HCT116 (cell line): Measurements from ENCODE around the gene TRAF2. TPM values are rescaled to one million over a fixed set of nuclear protein-coding genes. Genes with fewer than 3 reads are reported as not detected.
"Not testable (repeated sequence)": the region's sequence is repeated elsewhere in the genome, so short reads cannot be mapped to it uniquely, and the experiment has no call there.

Source experiments
- ATAC-seq: fragments of 200-7000 bp; cut with Tn5 transposase; 2 replicates; pipeline ENCODE4 v1.9.1; 2020; ENCODE audit warnings: mild to moderate bottlenecking, moderate library complexity
- BruUV-seq: library from RNA; stranded (reverse); fragments of 400-500 nt; replicated peaks from 2 replicates; lab custom pipeline; 2021; lab: Mats Ljungman, UMichigan
- CTCF ChIA-PET: fragments of 300-600 bp; sonication (Branson Sonifier 250); formaldehyde crosslinking; loops from one replicate; lab custom pipeline; 2021; ENCODE audit warnings: antibody characterized with exemption; lab: Charles Lee
- POLR2A ChIA-PET: fragments of 300-600, 350-600 bp; sonication (Branson Sonifier 250); formaldehyde crosslinking; loops from one replicate; lab custom pipeline; 2021; ENCODE audit warnings: antibody characterized with exemption; lab: Charles Lee
- RAD21 ChIA-PET, 2 experiments: fragments of 300-600 bp; sonication (Branson Sonifier 250); formaldehyde crosslinking; loops; one replicate each; lab custom pipeline; 2023; ENCODE audit warnings: low total read pairs in 2 of 2; ENCODE audit not compliant: uncharacterized antibody in 2 of 2, unreplicated experiment in 2 of 2, low non-redundant PET in 1 of 2; lab: Charles Lee
- DNase-seq: peaks from one replicate; pipeline ENCODE4 v3.0.0-alpha.2; 2010; ENCODE audit warnings: low read depth, low spot score
- H2AFZ ChIP-seq: fragments of 200-600 bp; shearing (Covaris generic), sonication (generic); 2 replicates; pipeline ENCODE4 v1.6.1; 2017; ENCODE audit warnings: low read depth, mixed run types, mixed read lengths, antibody characterized with exemption, low read length; ENCODE audit not compliant: poor library complexity, severe bottlenecking
- H3K27ac ChIP-seq: 2 replicates; pipeline ENCODE4 v1.5.1; 2012; ENCODE audit warnings: low read depth, low read length
- H3K27me3 ChIP-seq: fragments of 200-600 bp; sonication (generic); 2 replicates; pipeline ENCODE4 v1.6.1; 2016; ENCODE audit warnings: mixed run types, low read length, mixed read lengths; ENCODE audit not compliant: insufficient read depth
- H3K36me3 ChIP-seq, 2 experiments: fragments of 200-500 bp in 1 of 2; fragments of 200-600 bp in 1 of 2; sonication (Bioruptor generic) in 1 of 2; sonication (generic) in 1 of 2; 2 replicates each; pipeline versions ENCODE4 v1.5.1 to v1.6.1; 2014 to 2016; ENCODE audit warnings: low read length in 2 of 2, inconsistent platforms in 1 of 2, mixed read lengths in 1 of 2, mixed run types in 1 of 2; ENCODE audit not compliant: insufficient read depth in 2 of 2, control insufficient read depth in 1 of 2
- H3K4me1 ChIP-seq, 2 experiments: fragments of 200-600 bp in 1 of 2; sonication (generic) in 1 of 2; 2 replicates each; pipeline versions ENCODE4 v1.5.1 to v1.6.1; 2012 to 2017; ENCODE audit warnings: low read length in 2 of 2, inconsistent platforms in 1 of 2, mild to moderate bottlenecking in 1 of 2, mixed read lengths in 1 of 2, mixed run types in 1 of 2, moderate library complexity in 1 of 2; ENCODE audit not compliant: insufficient read depth in 2 of 2, control insufficient read depth in 1 of 2
- H3K4me2 ChIP-seq: fragments of 200-600 bp; sonication (generic); 2 replicates; pipeline ENCODE4 v1.6.1; 2017; ENCODE audit warnings: mixed run types, low read length, mixed read lengths
- H3K4me3 ChIP-seq, 2 experiments: fragments of 200-600 bp in 1 of 2; sonication (generic) in 1 of 2; replicated peaks in 1 of 2; 2 replicates each; pipeline ENCODE4 v1.5.1; 2011 to 2016; ENCODE audit warnings: low read length in 2 of 2, control low read depth in 1 of 2, low read depth in 1 of 2, mild to moderate bottlenecking in 1 of 2, mixed read lengths in 1 of 2, mixed run types in 1 of 2
- H3K79me2 ChIP-seq: fragments of 200-600 bp; sonication (generic); 2 replicates; pipeline ENCODE4 v1.6.1; 2017; ENCODE audit warnings: mild to moderate bottlenecking, mixed run types, low read length, moderate library complexity, mixed read lengths; ENCODE audit not compliant: insufficient read depth
- H3K9ac ChIP-seq: fragments of 200-600 bp; sonication (generic); 2 replicates; pipeline ENCODE4 v1.6.1; 2016; ENCODE audit warnings: low read length, mixed read lengths
- H3K9me2 ChIP-seq: fragments of 200-600 bp; sonication (generic), shearing (Covaris generic); 2 replicates; pipeline ENCODE4 v1.6.1; 2017; ENCODE audit warnings: mixed run types, mild to moderate bottlenecking, moderate library complexity; ENCODE audit not compliant: insufficient read depth
- H3K9me3 ChIP-seq, 2 experiments: fragments of 200-500 bp in 1 of 2; fragments of 200-600 bp in 1 of 2; sonication (Bioruptor generic) in 1 of 2; sonication (generic) in 1 of 2; 2 replicates each; pipeline ENCODE4 v1.6.1; 2014 to 2017; ENCODE audit warnings: low read length in 2 of 2, mixed read lengths in 2 of 2, inconsistent platforms in 1 of 2, low read depth in 1 of 2, mild to moderate bottlenecking in 1 of 2, mixed run types in 1 of 2, moderate library complexity in 1 of 2; ENCODE audit not compliant: control insufficient read depth in 1 of 2, insufficient read depth in 1 of 2
- H4K20me1 ChIP-seq: fragments of 200-600 bp; sonication (generic), shearing (Covaris generic); 2 replicates; pipeline ENCODE4 v1.6.1; 2017; ENCODE audit warnings: mixed run types, mild to moderate bottlenecking, moderate library complexity; ENCODE audit not compliant: insufficient read depth
- EZH2 ChIP-seq: fragments of 200-600 bp; sonication (generic); IDR thresholded peaks from 2 replicates; pipeline ENCODE4 v1.6.1; 2017; ENCODE audit warnings: antibody characterized with exemption, mixed run types
- EZH2phosphoT487 ChIP-seq: fragments of 200-600 bp; IDR thresholded peaks from 2 replicates; pipeline ENCODE4 v1.6.1; 2018; ENCODE audit warnings: antibody characterized with exemption, borderline replicate concordance
- JUND ChIP-seq: IDR thresholded peaks from 2 replicates; pipeline ENCODE4 v1.6.1; 2012
- POLR2AphosphoS5 ChIP-seq: IDR thresholded peaks from 2 replicates; pipeline ENCODE4 v1.6.1; 2011; ENCODE audit warnings: mild to moderate bottlenecking, low read depth, low read length, moderate library complexity
- RAD21 ChIP-seq: IDR thresholded peaks from 2 replicates; pipeline ENCODE4 v1.6.1; 2012; ENCODE audit warnings: low read depth, mild to moderate bottlenecking
- YY1 ChIP-seq: IDR thresholded peaks from 2 replicates; pipeline ENCODE4 v1.6.1; 2011; ENCODE audit warnings: low read length, low read depth, moderate library complexity, mild to moderate bottlenecking; ENCODE audit not compliant: insufficient replicate concordance; ENCODE audit errors: extremely low read depth
- intact Hi-C: fragments of 100-400 bp; cut with micrococcal nuclease; formaldehyde crosslinking; loops from 2 replicates; pipeline ENCODE4 v1.10.0; 2022
- total RNA-seq: library from RNA; stranded (reverse); gene quantifications from one replicate; pipeline ENCODE4 v1.2.1, GENCODE V29; 2021; ENCODE audit not compliant: unreplicated experiment

TRAF2 gene
- total RNA-seq, 1 experiment from 2014 or later = 28.4 TPM

GRCh38 chr9:136882109-136882946, 4.0 kb upstream of the TRAF2 start:
- TF ChIP-seq EZH2phosphoT487 (no peak), RAD21 (no peak), YY1 (peak; percentile 64), EZH2 (no peak), POLR2AphosphoS5 (peak; percentile 44; the same call in 1 of the 2 replicates), JUND (no peak)
- TF ChIP-seq, all 23 proteins: peak for 2
- intact Hi-C loops = no loop called here
- ChIA-PET CTCF (interaction anchor here (1.8 kb wide), 1 partner anchor 40 kb away, joined by 4 read pairs; the partner anchor contains the start of gene AJM1), RAD21 (no interaction called here), POLR2A (interaction anchor here (1.0 kb wide), 1 partner anchor 16 kb away, joined by 4 read pairs; the partner anchor contains the start of gene EDF1)
- peak; percentile 56 for DNase-seq
- H2AFZ ChIP-seq = no peak overlapping the region
- no peaks in the 10 kb centered on the region for H3K36me3 ChIP-seq
- peaks cover 7% of the 10 kb centered on the region for H3K79me2 ChIP-seq
- H3K4me3 ChIP-seq = peak overlapping the region in 1 of 2 experiments; percentile 37; a peak in 2 of 4 replicates
- no peaks in the 10 kb centered on the region for H3K9me3 ChIP-seq
- no peaks in the 10 kb centered on the region for H3K27me3 ChIP-seq
- no peaks in the 10 kb centered on the region for H4K20me1 ChIP-seq
- peaks cover 20 to 36% of the 10 kb centered on the region in 2 experiments for H3K4me1 ChIP-seq
- no peaks in the 10 kb centered on the region for H3K9me2 ChIP-seq
- peak; percentile 40 for ATAC-seq
- H3K9ac ChIP-seq = peak overlapping the region; percentile 55
- peak overlapping the region; percentile 66 for H3K4me2 ChIP-seq
- H3K27ac ChIP-seq = peak overlapping the region; percentile 47
- BruUV-seq = no TSS peak

- ATAC-seq, H3K36me3 ChIP-seq, RAD21 ChIA-PET, H3K9me2 ChIP-seq, DNase-seq, H3K27ac ChIP-seq, H4K20me1 ChIP-seq, intact Hi-C loops, H2AFZ ChIP-seq, BruUV-seq, H3K9me3 ChIP-seq, H3K27me3 ChIP-seq: not testable (repeated sequence)
- Histone ChIP-seq H3K4me1 (peaks cover 25 to 39% of the 10 kb centered on the region in 2 experiments), H3K9ac (peak overlapping the region; percentile 55; the same call in 1 of the 2 replicates), H3K79me2 (peaks cover 13% of the 10 kb centered on the region), H3K4me2 (peak overlapping the region; percentile 66), H3K4me3 (peak overlapping the region in 1 of 2 experiments; percentile 37; a peak in 1 of 4 replicates)
- POLR2A ChIA-PET = interaction anchor here (1.0 kb wide), 1 partner anchor 17 kb away, joined by 4 read pairs; the partner anchor contains the start of gene EDF1
- CTCF ChIA-PET = interaction anchor here (1.8 kb wide), 1 partner anchor 41 kb away, joined by 4 read pairs; the partner anchor contains the start of gene AJM1
Observed at GRCh38 chr9:136882947-136883283, 3.4 kb upstream of the TRAF2 start.

- DNase-seq, H3K9me3 ChIP-seq, H4K20me1 ChIP-seq, RAD21 ChIA-PET, CTCF ChIA-PET, BruUV-seq, intact Hi-C loops, H3K4me2 ChIP-seq, H3K36me3 ChIP-seq, H3K27ac ChIP-seq, H3K9ac ChIP-seq, H3K4me3 ChIP-seq, POLR2A ChIA-PET, H3K27me3 ChIP-seq, H2AFZ ChIP-seq, ATAC-seq, H3K9me2 ChIP-seq: not testable (repeated sequence)
- peaks cover 25 to 39% of the 10 kb centered on the region in 2 experiments for H3K4me1 ChIP-seq
- H3K79me2 ChIP-seq = peaks cover 21% of the 10 kb centered on the region
Observed at GRCh38 chr9:136883670-136884069, 2.6 kb upstream of the TRAF2 start.
